DOHH2 (cell line): Measurements from ENCODE around the gene ZIC4.

ENCODE experiments used
- CTCF ChIP-seq: fragments of 200-600 bp; sonication (generic); IDR thresholded peaks from one replicate; pipeline ENCODE4 v1.5.1; 2014; ENCODE audit warnings: antibody characterized with exemption, mild to moderate bottlenecking, low read depth, low read length; ENCODE audit not compliant: poor library complexity, severe bottlenecking
- EZH2phosphoT487 ChIP-seq: fragments of 200-600 bp; sonication (generic); IDR thresholded peaks from 2 replicates; pipeline ENCODE4 v1.6.1; 2017; ENCODE audit warnings: borderline replicate concordance, mild to moderate bottlenecking, antibody characterized with exemption, low read length, moderate library complexity, mixed read lengths

- no peak for TF ChIP-seq CTCF
- no peak for TF ChIP-seq EZH2phosphoT487
Measured at GRCh38 chr3:147427746-147428145, 21.4 kb upstream of the ZIC4 start.
